Neuronal stem cell (in vitro differentiated cells): ENCODE data around the gene RABL6.

ENCODE experiments used
- DNase-seq: peaks from one replicate; pipeline ENCODE4 v3.0.0-alpha.2; 2013; ENCODE audit warnings: low spot score
- H2AFZ ChIP-seq: one replicate; pipeline ENCODE4 v1.6.1; 2013; ENCODE audit warnings: mild to moderate bottlenecking, low read length, inconsistent platforms
- H2AK5ac ChIP-seq: 2 replicates; pipeline ENCODE4 v1.6.1; 2013; ENCODE audit warnings: low read depth, mild to moderate bottlenecking, inconsistent platforms, low read length, moderate library complexity, mixed read lengths
- H2BK120ac ChIP-seq: 2 replicates; pipeline ENCODE4 v1.6.1; 2013; ENCODE audit warnings: low read depth, mild to moderate bottlenecking, inconsistent platforms, low read length, moderate library complexity, mixed read lengths
- H2BK12ac ChIP-seq: one replicate; pipeline ENCODE4 v1.6.1; 2013; ENCODE audit warnings: low read length, inconsistent platforms
- H2BK15ac ChIP-seq: 2 replicates; pipeline ENCODE4 v1.6.1; 2013; ENCODE audit warnings: mild to moderate bottlenecking, low read length, inconsistent platforms, mixed read lengths
- H2BK5ac ChIP-seq: one replicate; pipeline ENCODE4 v1.6.1; 2013; ENCODE audit warnings: inconsistent platforms, mild to moderate bottlenecking, low read length, moderate library complexity
- H3K14ac ChIP-seq: one replicate; pipeline ENCODE4 v1.6.1; 2013; ENCODE audit warnings: low read length, inconsistent platforms
- H3K18ac ChIP-seq: 2 replicates; pipeline ENCODE4 v1.6.1; 2013; ENCODE audit warnings: low read length, inconsistent platforms
- H3K23ac ChIP-seq: 2 replicates; pipeline ENCODE4 v1.6.1; 2013; ENCODE audit warnings: low read depth, mild to moderate bottlenecking, mixed read lengths, low read length, inconsistent platforms; ENCODE audit not compliant: poor library complexity
- H3K27ac ChIP-seq: replicated peaks from 3 replicates; pipeline ENCODE4 v1.5.1; 2013; ENCODE audit warnings: low read length, inconsistent platforms
- H3K27me3 ChIP-seq, 3 experiments: 2 replicates each; pipeline ENCODE4 v1.6.1; 2013; ENCODE audit warnings: low read length in 3 of 3, mild to moderate bottlenecking in 2 of 3, inconsistent platforms in 1 of 3, low read depth in 1 of 3, mixed read lengths in 1 of 3, moderate library complexity in 1 of 3; ENCODE audit not compliant: control insufficient read depth in 3 of 3, insufficient read depth in 3 of 3
- H3K36me3 ChIP-seq, 2 donors: replicated peaks in 1 of 2; 2 replicates each; pipeline ENCODE4 v1.6.1; 2013; ENCODE audit warnings: low read length in 2 of 2; ENCODE audit not compliant: control insufficient read depth in 2 of 2, insufficient read depth in 2 of 2
- H3K4ac ChIP-seq: 2 replicates; pipeline ENCODE4 v1.6.1; 2013; ENCODE audit warnings: inconsistent platforms, mild to moderate bottlenecking, low read length, moderate library complexity
- H3K4me1 ChIP-seq, 2 donors: 1 replicate in 1 of 2; 2 replicates in 1 of 2; pipeline ENCODE4 v1.6.1; 2013; ENCODE audit warnings: low read length in 2 of 2, low read depth in 1 of 2; ENCODE audit not compliant: control insufficient read depth in 2 of 2, insufficient read depth in 1 of 2
- H3K4me2 ChIP-seq: one replicate; pipeline ENCODE4 v1.6.1; 2013; ENCODE audit warnings: mild to moderate bottlenecking, low read length, inconsistent platforms; ENCODE audit not compliant: insufficient read depth, poor library complexity, severe bottlenecking
- H3K4me3 ChIP-seq, 2 donors: 2 replicates each; pipeline ENCODE4 v1.5.1; 2013; ENCODE audit warnings: low read length in 2 of 2, mild to moderate bottlenecking in 2 of 2, inconsistent platforms in 1 of 2, moderate library complexity in 1 of 2
- H3K79me1 ChIP-seq: one replicate; pipeline ENCODE4 v1.6.1; 2013; ENCODE audit warnings: low read depth, mild to moderate bottlenecking, inconsistent platforms, low read length, moderate library complexity
- H3K9ac ChIP-seq: one replicate; pipeline ENCODE4 v1.6.1; 2013; ENCODE audit warnings: mild to moderate bottlenecking, low read depth, low read length, inconsistent platforms; ENCODE audit not compliant: poor library complexity
- H3K9me3 ChIP-seq, 2 donors: replicated peaks in 1 of 2; 2 replicates each; pipeline versions ENCODE3 to v1.6.1; 2013; ENCODE audit warnings: low read length in 2 of 2, mild to moderate bottlenecking in 2 of 2, inconsistent platforms in 1 of 2, low read depth in 1 of 2, mixed read lengths in 1 of 2, moderate library complexity in 1 of 2; ENCODE audit not compliant: control insufficient read depth in 2 of 2, insufficient read depth in 1 of 2
- H4K8ac ChIP-seq: one replicate; pipeline ENCODE4 v1.6.1; 2013; ENCODE audit warnings: low read depth, mild to moderate bottlenecking, inconsistent platforms, low read length, moderate library complexity
- H4K91ac ChIP-seq: one replicate; pipeline ENCODE4 v1.6.1; 2013; ENCODE audit warnings: low read length, low read depth, mild to moderate bottlenecking, inconsistent platforms; ENCODE audit not compliant: poor library complexity
- WGBS, 2 donors: extraction: QIAGEN DNeasy Blood & Tissue Kit; methylation state at CpG; one replicate each; pipeline ENCODE4 v1.1.7; 2013; ENCODE audit warnings: missing lambda C conversion rate in 2 of 2, mixed read lengths in 1 of 2; ENCODE audit not compliant: insufficient read length in 2 of 2, insufficient replicate concordance in 1 of 2; ENCODE audit errors: extremely low coverage in 2 of 2; 5-methylcytosine and 5-hydroxymethylcytosine counted together

The RABL6 gene

DNA sequence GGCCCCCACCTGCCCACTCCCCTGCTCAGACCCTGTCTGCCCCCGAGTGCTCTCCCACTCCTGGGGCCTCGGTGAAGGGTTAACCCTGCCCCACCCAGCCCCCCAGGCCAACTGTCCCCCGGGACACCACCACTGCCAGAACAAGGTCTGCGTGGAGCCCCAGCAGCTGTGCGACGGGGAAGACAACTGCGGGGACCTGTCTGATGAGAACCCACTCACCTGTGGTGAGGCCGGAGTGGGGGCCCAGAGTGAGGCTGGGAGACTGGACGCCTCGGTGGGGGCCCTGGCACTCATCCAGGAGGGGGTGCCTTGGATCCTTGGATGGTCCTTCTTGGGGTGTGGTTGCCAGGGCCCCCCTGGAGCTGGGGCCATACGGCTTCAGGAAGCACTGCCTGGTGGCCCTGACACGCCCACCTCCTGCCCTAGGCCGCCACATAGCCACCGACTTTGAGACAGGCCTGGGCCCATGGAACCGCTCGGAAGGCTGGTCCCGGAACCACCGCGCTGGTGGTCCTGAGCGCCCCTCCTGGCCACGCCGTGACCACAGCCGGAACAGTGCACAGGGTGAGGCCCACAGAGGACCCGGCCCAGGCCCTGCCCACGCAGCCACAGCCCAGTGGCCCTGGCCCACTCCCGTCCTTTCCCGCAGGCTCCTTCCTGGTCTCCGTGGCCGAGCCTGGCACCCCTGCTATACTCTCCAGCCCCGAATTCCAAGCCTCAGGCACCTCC is 46.5 kb downstream of the RABL6 start:
- H4K8ac ChIP-seq: no peak overlapping the region
- H3K27ac ChIP-seq: no peak overlapping the region
- peaks cover 9% of the 10 kb centered on the region in 2 donors for H3K4me1 ChIP-seq
- H2BK120ac ChIP-seq: no peak overlapping the region
- H2BK12ac ChIP-seq: no peak overlapping the region
- H3K79me1 ChIP-seq: peaks cover 14% of the 10 kb centered on the region
- no peak overlapping the region for H2AFZ ChIP-seq
- H3K4me3 ChIP-seq: no peak overlapping the region
- H2AK5ac ChIP-seq: no peak overlapping the region
- no peak for DNase-seq
- no peaks in the 10 kb centered on the region for H3K9me3 ChIP-seq
- no peak overlapping the region for H2BK5ac ChIP-seq
- no peak overlapping the region for H2BK15ac ChIP-seq
- H3K9ac ChIP-seq: no peak overlapping the region
- H3K27me3 ChIP-seq: no peaks in the 10 kb centered on the region
- H3K4me2 ChIP-seq: no peak overlapping the region
- peak overlapping the region; percentile 37 for H3K4ac ChIP-seq
- WGBS, 2 donors: no CpG with 5 or more reads among the region's 30 CpGs
- no peak overlapping the region for H3K14ac ChIP-seq
- peak overlapping the region; percentile 43 for H3K23ac ChIP-seq
- no peak overlapping the region for H3K18ac ChIP-seq
- H3K36me3 ChIP-seq: peaks cover 19 to 34% of the 10 kb centered on the region in 2 donors
- H4K91ac ChIP-seq: no peak overlapping the region

DNA sequence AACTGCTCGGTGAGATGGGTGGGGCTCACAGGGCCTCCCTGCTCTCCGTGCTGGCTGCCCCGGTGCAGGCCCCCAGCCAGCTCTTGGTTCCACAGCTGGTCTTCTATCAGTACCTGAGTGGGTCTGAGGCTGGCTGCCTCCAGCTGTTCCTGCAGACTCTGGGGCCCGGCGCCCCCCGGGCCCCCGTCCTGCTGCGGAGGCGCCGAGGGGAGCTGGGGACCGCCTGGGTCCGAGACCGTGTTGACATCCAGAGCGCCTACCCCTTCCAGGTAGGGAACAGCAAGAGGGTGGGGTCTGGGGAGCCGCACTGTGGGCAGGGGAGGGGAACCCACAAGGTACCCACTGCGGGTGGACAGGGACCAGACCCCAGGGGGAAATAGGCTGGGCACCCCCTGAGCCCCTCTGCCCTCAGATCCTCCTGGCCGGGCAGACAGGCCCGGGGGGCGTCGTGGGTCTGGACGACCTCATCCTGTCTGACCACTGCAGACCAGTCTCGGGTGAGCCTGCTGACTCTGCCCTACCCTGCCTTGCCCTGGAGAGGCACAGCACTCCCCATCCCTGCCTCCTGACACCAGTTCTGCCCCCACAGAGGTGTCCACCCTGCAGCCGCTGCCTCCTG is 47.2 kb downstream of the RABL6 start:
- Histone ChIP-seq H3K36me3 (peaks cover 19 to 40% of the 10 kb centered on the region in 2 donors), H3K27ac (no peak overlapping the region), H3K18ac (no peak overlapping the region), H3K4me1 (peaks cover 6% of the 10 kb centered on the region in 2 donors), H2AK5ac (no peak overlapping the region), H4K91ac (no peak overlapping the region), H2BK120ac (no peak overlapping the region), H3K4ac (no peak overlapping the region), H3K14ac (no peak overlapping the region), H3K27me3 (no peaks in the 10 kb centered on the region), H3K4me3 (no peak overlapping the region), H3K4me2 (no peak overlapping the region), H2BK15ac (no peak overlapping the region), H3K23ac (peak overlapping the region; percentile 43), H2AFZ (no peak overlapping the region), H2BK5ac (no peak overlapping the region), H3K9me3 (no peaks in the 10 kb centered on the region), H3K79me1 (peaks cover 13% of the 10 kb centered on the region), H4K8ac (no peak overlapping the region), H3K9ac (no peak overlapping the region), H2BK12ac (no peak overlapping the region)
- WGBS, 2 donors: no CpG with 5 or more reads among the region's 23 CpGs
- no peak for DNase-seq

DNA sequence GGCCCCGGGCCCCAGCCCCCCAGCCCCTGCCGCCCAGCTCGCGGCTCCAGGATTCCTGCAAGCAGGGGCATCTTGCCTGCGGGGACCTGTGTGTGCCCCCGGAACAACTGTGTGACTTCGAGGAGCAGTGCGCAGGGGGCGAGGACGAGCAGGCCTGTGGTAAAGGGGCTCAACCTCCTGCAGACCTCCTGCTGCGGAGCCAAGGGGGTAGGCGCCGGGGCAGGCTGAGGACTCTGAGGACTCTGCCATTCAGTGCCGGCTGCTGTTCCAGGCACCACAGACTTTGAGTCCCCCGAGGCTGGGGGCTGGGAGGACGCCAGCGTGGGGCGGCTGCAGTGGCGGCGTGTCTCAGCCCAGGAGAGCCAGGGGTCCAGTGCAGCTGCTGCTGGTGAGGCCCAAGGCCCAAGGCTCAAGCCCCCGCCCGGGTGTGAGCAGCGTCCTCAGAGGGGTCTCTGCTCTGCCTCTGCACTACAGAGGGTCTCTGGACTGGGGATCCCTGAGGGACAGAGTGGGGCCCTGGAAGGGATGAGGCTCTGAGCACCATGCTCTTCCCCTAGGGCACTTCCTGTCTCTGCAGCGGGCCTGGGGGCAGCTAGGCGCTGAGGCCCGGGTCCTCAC is 47.8 kb downstream of the RABL6 start:
- Histone ChIP-seq H3K18ac (peak overlapping the region; percentile 17), H3K4ac (no peak overlapping the region), H4K91ac (no peak overlapping the region), H2BK5ac (no peak overlapping the region), H3K36me3 (peaks cover 14 to 38% of the 10 kb centered on the region in 2 donors), H3K4me1 (peaks cover 0 to 3% of the 10 kb centered on the region in 2 donors), H3K9me3 (no peaks in the 10 kb centered on the region), H3K23ac (peak overlapping the region; percentile 20), H2BK15ac (no peak overlapping the region), H3K4me3 (no peak overlapping the region), H2BK12ac (no peak overlapping the region), H3K14ac (peak overlapping the region; percentile 38), H3K27ac (no peak overlapping the region), H2AK5ac (no peak overlapping the region), H3K9ac (no peak overlapping the region), H3K4me2 (no peak overlapping the region), H3K27me3 (no peaks in the 10 kb centered on the region), H2AFZ (no peak overlapping the region), H2BK120ac (no peak overlapping the region), H4K8ac (no peak overlapping the region), H3K79me1 (peaks cover 11% of the 10 kb centered on the region)
- no peak for DNase-seq
- WGBS, 2 donors: no CpG with 5 or more reads among the region's 26 CpGs

DNA sequence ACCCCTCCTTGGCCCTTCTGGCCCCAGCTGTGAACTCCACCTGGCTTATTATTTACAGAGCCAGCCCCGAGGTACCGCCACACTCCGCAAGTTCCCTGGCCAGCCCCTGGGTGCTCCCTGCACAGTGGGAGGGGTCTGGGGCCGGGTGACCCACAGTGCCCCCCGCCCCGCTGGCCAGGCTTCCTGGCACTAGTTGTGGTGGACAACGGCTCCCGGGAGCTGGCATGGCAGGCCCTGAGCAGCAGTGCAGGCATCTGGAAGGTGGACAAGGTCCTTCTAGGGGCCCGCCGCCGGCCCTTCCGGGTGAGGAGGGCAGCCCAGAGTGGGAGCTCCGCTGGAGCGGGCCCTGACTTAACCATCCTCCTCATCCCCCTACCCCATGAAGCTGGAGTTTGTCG is 48.3 kb downstream of the RABL6 start:
- no peak overlapping the region for H2BK120ac ChIP-seq
- H2AK5ac ChIP-seq: no peak overlapping the region
- no peaks in the 10 kb centered on the region for H3K4me1 ChIP-seq
- no peak overlapping the region for H2BK12ac ChIP-seq
- H3K4ac ChIP-seq: no peak overlapping the region
- no peak overlapping the region for H4K91ac ChIP-seq
- H3K9me3 ChIP-seq: no peaks in the 10 kb centered on the region
- peak overlapping the region; percentile 21 for H3K14ac ChIP-seq
- H3K27me3 ChIP-seq: no peaks in the 10 kb centered on the region
- WGBS, 2 donors: no CpG with 5 or more reads among the region's 15 CpGs
- H3K9ac ChIP-seq: no peak overlapping the region
- H3K4me2 ChIP-seq: no peak overlapping the region
- H3K36me3 ChIP-seq: peaks cover 14 to 38% of the 10 kb centered on the region in 2 donors
- H3K4me3 ChIP-seq: no peak overlapping the region
- H2BK5ac ChIP-seq: no peak overlapping the region
- no peak overlapping the region for H4K8ac ChIP-seq
- H3K79me1 ChIP-seq: peaks cover 12% of the 10 kb centered on the region
- no peak overlapping the region for H3K27ac ChIP-seq
- no peak overlapping the region for H3K18ac ChIP-seq
- no peak for DNase-seq
- no peak overlapping the region for H2AFZ ChIP-seq
- no peak overlapping the region for H3K23ac ChIP-seq
- H2BK15ac ChIP-seq: no peak overlapping the region
